Measurements from ENCODE around the gene THTPA.
"Not testable (repeated sequence)": the region's sequence is repeated elsewhere in the genome, so short reads cannot be mapped to it uniquely, and the experiment has no call there.

Gene THTPA

GRCh38 chr14:23533652-23534435 is 22.2 kb upstream of the THTPA start:
- DNase-seq, result no peak

DNA sequence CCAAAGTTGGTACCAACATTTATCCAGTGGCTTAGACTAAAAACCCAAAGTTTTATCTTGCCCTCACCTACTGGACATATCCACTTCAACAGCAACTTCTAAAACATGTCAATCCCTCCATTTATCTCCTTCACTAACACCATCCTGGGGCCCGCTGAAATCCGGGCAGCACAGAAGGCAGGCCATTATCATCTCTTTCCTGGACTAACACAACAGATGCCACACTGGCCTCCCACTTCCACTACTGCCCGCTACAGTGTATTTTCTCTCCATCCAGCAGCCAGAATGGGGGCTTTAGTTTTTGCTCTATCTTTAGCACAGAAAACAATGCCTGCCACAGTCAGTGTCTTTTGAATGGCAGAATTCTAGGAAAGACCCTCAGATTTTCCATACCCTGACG is 20.1 kb upstream of the THTPA start:
- DNase-seq, result no peak

- DNase-seq, result no peak
Observed at GRCh38 chr14:23536494-23536893, 19.6 kb upstream of the THTPA start.

- not testable (repeated sequence) for DNase-seq
Observed at GRCh38 chr14:23536906-23537305, 19.2 kb upstream of the THTPA start.

DNA sequence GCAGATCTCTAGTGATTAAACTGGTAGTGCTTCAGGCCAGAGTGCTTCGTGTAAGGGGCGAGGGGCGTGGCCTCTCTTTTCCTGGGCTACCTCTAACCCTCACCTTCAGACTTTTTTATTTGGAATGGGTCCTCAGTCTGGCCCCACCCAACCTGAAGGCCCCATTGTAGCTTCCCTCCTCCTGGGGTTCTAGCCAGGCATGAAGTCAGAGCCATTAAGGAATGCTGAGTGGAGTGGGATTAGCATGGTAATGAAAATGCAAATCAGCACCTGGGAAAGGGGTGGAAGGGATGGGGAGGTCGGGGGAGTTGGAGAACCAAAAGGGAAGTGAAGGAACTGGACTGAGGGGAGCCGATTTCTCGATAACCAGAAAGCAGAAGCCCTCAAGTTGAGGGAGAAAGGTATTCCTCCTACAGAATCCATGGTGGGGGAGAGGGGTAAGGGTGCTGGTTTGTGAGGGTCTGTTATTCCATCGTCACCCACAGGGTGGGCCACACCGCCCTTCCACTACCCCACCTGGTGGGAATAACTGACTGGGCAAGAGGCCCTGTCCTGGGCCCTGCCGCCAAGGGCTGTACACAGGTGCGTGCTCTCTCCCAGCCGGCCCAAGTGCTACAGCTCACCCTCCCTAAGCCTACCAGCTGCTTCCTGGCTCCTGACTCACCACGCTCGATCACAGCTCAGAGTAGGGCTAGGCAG is 18.6 kb upstream of the THTPA start:
- DNase-seq, result no peak

DNA sequence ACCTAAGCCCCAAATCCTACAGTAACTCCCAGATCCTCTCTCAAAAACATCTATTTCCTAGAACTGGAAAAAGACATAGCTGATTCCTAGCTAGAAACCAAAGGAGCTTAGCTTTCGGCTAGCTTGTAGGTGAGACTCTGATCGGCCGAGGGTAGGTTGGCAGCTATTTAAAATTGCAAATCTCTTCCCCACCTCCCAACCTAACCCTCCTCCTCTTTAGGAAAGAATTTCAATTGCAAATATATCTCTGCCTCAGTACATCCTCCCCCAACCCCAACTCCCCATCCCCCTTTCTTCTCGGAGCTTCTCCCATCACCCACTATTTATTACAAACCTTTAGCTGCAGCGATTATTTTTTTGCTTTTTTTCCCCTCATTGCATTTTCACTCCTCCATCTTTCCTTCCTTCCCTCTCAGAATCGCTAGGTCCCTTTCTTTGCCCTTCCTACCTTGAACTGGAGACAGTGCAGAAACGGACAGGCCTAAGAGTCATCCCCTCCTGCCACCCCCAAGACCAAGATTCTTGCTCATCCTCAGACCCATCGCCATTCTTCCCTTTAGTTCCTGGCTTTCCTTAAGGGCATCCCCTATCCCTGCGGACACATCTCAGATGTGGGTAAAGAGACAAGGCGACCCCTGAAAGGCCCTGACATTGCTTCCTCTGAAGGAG is 17.9 kb upstream of the THTPA start:
- DNase-seq, result no peak

DNA sequence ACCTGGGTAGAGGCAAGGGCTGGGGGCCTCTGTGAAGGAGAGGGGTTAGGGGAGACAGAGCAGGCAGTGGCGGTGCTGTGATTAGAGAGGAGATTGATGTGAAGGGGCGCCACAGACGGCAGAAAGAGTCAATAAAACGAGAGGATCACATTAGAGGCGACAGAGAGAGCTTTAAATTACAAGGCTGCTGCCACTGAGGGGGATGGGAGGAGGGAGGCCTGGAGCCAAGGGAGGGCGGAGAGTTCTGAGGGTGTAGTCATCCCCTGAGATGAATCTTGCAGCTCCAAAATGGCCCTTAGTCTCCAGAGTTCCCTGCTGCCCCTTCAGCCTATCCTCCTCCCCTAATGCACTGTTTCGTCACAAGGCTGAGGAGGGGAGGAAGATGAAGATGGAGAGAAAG is 17.3 kb upstream of the THTPA start:
- no peak for DNase-seq

GRCh38 chr14:23539248-23540140 is 16.6 kb upstream of the THTPA start:
- peak; percentile 56 for DNase-seq

- DNase-seq, result no peak
Observed at GRCh38 chr14:23540141-23540469, 16.0 kb upstream of the THTPA start.

DNA sequence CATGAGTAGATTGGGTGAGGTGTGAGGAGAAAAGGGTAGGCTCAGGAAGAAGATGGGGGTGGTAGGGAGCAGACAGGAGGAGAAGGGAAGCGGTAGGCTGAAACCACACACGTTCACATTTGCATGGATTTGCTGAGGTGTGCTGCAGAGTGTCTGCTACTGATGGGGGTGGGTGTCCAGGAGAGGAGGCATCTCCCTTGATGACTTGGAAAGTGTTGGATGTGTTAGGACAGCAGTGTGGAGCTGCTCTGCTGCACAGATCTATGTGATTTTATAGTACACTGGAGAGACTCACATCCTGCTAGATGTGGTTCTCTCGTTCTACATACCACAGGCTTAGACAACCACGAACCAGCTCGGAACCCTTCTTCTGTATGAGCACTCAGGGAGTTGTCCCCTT is 13.8 kb upstream of the THTPA start:
- DNase-seq, result no peak

DNA sequence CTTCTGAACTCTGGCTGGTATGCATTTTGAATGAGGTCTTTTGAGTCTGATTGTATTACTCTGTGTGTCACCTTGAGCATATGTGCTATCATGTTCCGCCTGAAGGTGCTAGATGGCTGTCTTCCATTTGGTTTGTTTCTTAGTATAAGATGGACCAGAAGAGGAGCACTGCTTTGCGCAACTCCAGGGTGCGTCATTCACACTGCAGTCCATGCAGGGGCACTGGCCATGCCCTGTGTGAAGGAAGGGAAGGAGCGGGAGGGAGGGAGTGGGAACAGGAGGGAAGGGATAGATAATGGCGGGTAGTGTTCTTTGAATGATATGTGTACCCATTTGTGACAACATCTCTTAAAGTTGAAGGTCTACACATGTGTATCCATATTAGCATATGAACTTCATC is 12.7 kb upstream of the THTPA start:
- no peak for DNase-seq

DNA sequence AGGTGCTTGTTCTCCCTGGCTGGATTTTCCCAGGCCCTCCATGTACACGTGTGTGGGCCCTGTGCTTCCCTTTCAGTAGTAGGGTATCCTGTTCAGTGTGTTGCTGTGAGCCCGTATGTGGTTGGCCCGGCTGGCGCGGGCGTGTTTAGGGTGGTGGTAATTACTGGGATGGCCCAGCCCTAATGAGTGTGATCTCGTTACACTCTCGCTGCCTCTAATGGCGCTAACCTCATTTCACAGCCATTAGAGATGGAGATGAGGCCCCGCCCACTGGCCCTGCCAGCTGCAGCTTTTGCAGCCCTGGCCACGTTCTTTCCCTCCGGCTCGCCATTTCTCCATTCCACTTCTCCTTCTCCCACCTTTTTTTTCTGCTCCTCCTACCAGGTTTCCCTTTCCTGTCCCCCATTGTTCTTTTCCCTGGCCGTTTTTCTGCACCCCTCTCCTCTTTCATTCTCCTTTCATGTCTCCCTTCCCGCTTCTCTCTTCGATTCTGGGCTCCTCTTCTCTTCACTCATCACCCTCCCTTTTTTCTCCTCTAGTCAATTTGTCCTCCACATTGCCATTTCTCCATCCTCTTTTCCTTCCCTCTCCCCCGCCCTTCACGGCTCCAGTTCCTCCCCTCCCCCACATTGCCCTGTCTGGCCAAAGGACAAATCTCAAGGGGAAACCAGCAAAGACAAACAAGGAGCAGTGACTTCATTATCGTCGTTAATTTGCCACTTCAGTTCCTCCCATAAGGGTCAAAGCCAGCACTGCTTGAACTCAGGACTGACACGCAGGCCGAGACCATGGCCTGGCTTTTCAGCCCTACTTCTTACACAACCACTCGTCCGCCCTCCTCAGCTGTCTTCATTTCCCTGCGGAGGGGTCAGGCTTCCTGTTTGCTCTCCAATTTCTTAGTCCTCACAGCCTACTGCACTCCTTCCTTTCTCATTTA is 11.3 kb upstream of the THTPA start:
- DNase-seq, result peak; percentile 61

DNA sequence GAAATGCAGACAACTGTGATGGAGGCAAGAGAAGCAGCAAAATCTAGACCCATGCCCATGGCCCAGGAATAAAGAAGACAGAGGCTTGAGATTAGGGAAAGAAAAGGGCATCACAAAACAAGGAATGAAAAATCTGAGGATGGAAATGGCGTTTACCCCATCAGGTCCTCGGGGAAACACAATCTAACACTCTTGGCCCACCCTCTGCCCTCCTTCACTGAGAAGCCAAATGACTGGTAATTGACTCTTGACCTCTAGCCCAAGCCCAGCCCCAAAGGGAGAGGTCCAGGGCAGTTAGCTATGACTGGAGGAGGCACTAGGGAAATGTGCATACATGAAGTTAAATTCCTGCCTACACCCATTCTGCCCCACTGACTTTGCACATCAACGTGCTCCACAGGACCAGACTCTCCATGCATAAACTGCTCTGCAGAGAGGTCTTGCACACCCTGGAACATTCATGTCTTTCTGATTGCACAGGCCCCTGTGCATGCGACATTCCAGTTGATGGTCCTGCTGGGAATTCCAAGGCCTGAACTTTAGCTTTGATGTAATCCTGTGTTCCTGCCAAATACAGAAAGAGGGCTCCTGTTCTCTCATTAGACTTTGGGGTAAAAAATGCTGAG is 10.2 kb upstream of the THTPA start:
- no peak for DNase-seq

DNA sequence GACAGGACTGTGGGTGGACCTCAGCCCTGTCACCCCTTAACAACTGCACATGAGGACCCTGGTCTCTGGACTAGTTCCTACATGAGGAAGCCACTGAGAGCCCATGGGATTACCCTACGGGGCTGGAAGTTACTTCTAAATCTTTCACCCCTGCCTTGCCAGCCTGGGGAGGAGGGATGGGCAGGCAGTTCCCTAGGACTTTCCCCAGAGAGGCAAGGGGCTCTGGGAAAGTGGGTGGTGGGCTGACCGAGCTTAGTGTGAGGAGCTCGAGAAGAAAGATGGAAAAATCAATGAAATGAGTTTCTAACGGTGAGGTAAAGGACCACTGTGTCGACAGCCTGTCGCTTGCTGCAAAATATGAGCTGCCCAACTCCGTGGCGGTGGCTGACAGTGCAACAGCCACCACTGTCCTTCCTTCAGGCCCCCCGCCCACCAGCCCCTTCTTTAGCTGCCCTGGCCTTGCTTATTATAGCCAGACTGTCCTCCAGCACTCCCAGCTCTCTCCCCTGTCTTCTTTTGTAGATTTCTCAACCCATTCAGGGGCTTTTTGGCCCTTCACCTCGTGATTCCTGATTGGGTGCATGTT is 9.5 kb upstream of the THTPA start:
- DNase-seq, result no peak

DNA sequence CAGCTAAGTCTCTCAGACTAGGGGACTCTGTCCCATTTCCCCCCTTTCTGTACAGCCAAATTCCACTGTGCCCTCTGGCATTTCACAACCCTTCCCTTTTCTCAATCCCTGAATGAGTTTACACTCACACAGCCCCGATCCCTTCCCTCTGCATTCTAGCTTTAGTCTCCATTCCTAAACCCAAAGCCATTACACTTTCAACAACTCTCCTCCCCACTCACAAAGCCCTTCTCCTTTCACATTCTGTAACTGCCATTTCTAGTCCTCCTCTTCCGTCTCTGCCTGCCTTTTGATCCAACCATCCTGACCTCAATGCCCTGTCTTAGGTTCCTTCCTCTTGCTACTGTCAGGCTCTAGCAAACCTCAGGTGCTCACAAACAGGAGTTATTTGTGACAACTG is 8.1 kb upstream of the THTPA start:
- no peak for DNase-seq

DNA sequence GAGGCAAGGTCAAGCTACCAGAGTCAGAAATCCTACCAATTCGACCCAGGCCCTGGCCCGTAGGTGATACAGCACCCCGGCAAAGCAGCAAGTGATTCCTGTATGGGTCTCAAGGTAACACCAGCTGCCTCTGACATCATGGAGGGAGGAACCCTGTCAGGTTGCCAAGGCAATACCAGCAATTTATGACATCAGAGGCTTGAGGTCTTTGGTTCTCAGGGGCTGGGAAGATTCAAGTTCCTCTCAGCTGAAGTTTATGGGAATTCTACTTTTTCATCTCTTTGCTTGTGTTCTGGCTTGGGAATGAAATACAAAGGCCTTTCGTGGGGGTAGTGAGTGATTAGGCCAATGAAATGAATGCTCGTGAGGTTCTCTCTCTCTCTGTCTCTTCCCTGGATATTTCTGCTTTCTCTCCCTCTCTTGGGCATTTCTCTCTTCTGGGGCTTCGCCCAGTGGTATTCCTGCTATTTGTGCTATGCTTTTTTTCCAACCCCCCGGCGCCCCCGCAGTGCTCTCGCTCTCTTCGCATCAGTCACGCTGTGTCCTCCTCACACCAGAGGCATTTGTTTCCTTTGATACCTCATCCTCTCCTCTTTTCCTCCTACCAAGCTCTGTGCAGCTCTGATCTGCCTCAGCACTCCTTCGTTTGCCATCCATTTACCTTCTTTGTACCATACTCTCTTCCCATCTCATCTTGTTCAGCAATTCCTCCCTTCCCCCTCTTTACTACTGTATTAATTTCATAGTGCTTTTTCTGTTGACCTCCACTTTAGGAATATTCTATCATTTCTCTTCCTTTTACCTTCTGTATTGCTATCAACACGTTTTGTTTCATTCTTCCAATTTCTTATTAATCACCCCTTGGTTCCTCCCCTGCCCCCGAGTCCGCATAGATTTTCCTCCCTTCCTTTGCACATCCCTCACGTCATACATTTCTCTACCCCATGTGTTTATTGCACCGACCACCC is 7.4 kb upstream of the THTPA start:
- DNase-seq, result no peak

DNA sequence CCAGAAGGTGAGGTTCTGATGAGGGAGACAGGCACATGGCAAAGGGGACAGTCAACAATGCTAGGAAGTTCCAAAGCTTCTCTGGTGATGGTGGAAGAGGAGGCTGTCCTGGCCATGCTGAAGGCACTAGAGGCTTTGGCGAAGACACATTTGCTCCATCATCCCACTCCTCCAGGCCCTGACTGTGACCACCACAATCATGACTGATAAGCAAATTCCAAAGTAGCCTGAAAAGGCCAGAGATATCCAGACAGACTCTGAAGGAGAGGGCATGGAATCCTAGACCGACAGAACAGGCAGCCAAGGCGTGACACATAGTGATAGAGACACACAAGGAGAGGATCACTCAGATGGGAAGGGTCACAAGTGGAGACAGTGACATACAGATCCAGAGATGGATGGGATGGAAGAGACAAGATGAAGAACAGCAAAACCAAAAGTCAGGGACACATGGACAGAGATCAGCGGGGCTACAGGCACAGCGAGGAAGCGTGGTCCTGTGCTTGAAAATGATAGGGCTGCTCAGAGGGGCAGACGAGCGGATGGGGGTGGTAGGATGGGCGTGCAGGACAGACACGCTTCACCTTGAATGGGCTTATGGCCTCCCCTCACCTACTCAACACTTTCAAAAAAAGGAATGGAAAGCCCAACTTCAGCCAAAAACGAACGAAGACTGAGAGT is 5.8 kb upstream of the THTPA start:
- no peak for DNase-seq

DNA sequence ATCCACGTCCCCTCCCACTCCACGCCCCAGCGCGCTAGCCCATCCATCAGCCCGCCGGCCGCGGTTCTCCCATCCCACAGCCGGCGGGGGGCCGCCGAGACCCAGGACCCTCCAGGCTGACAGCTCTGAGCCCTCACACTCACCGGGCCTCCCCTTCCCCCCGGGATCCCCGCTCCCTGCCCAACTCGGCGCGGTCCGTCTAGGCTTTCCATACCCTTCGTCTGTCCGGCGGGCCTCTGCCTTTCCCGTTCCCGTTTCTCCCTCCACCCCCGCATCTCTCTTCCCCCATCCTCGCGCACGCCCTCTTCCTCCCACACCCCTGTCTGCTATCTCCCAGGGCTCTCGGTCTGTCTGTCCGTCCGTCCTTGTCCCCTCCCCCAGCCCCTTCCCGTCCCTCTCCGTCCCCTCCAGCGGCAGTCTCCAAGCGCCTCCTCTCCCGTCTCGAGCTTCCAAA is 5.2 kb upstream of the THTPA start:
- DNase-seq, result peak; percentile 49

Measured in NCI-H510A treated with DMSO at 0.1 percent for 48 hours (cell line).